ENCODE measurements around the gene NKIRAS2.

The NKIRAS2 gene

GRCh38 chr17:42026857-42027589, 7.1 kb downstream of the NKIRAS2 start:
- in situ Hi-C loops (cut with MboI; ENCODE audit: low pct_unique_long_range_greater_than_20kb, low sequenced_read_pairs, unreplicated experiment) = loop anchor here (10.0 kb wide), 1 partner anchor 88 kb away; the partner anchor contains the start of gene DHX58
- TF ChIP-seq CTCF (IDR thresholded peaks at IDR 0.05; ENCODE audit: extremely low read depth, insufficient read depth, missing control alignments) = no peak

GRCh38 chr17:42027590-42027889, 7.7 kb downstream of the NKIRAS2 start:
- DNase-seq (ENCODE audit: low spot score) = peak; percentile 17
- in situ Hi-C loops (cut with MboI; ENCODE audit: low pct_unique_long_range_greater_than_20kb, low sequenced_read_pairs, unreplicated experiment) = loop anchor here (10.0 kb wide), 1 partner anchor 87 kb away; the partner anchor contains the start of gene DHX58

More at GRCh38 chr17:42026857-42027589, 7.1 kb downstream of the NKIRAS2 start:
- peak; percentile 26 for DNase-seq (ENCODE audit: low spot score)

GRCh38 chr17:42027961-42028790, 8.3 kb downstream of the NKIRAS2 start:
- in situ Hi-C loops (cut with MboI; ENCODE audit: low pct_unique_long_range_greater_than_20kb, low sequenced_read_pairs, unreplicated experiment) = loop anchor here (10.0 kb wide), 1 partner anchor 87 kb away; the partner anchor contains the start of gene DHX58
- TF ChIP-seq CTCF (IDR thresholded peaks at IDR 0.05; ENCODE audit: extremely low read depth, insufficient read depth, missing control alignments) = no peak
- no peak for DNase-seq (ENCODE audit: low spot score)

More at GRCh38 chr17:42027590-42027889, 7.7 kb downstream of the NKIRAS2 start:
- TF ChIP-seq CTCF (IDR thresholded peaks at IDR 0.05; ENCODE audit: extremely low read depth, insufficient read depth, missing control alignments) = no peak

- TF ChIP-seq CTCF (IDR thresholded peaks at IDR 0.05; ENCODE audit: extremely low read depth, insufficient read depth, missing control alignments) = no peak
- DNase-seq (ENCODE audit: low spot score) = no peak
- in situ Hi-C loops (cut with MboI; ENCODE audit: low pct_unique_long_range_greater_than_20kb, low sequenced_read_pairs, unreplicated experiment) = loop anchor here (10.0 kb wide), 1 partner anchor 86 kb away; the partner anchor contains the start of gene DHX58
These were observed 8.9 kb downstream of the NKIRAS2 start for GRCh38 chr17:42028791-42029127.

- in situ Hi-C loops (cut with MboI; ENCODE audit: low pct_unique_long_range_greater_than_20kb, low sequenced_read_pairs, unreplicated experiment) = no loop called here
- no peak for TF ChIP-seq CTCF (IDR thresholded peaks at IDR 0.05; ENCODE audit: extremely low read depth, insufficient read depth, missing control alignments)
- no peak for DNase-seq (ENCODE audit: low spot score)
These were observed 11.7 kb downstream of the NKIRAS2 start for GRCh38 chr17:42031584-42031983.

- in situ Hi-C loops (cut with MboI; ENCODE audit: low pct_unique_long_range_greater_than_20kb, low sequenced_read_pairs, unreplicated experiment) = no loop called here
- no peak for DNase-seq (ENCODE audit: low spot score)
- no peak for TF ChIP-seq CTCF (IDR thresholded peaks at IDR 0.05; ENCODE audit: extremely low read depth, insufficient read depth, missing control alignments)
These were observed 14.2 kb downstream of the NKIRAS2 start for GRCh38 chr17:42034059-42034458.

Measured in GM13977 (cell line).